Measurements from ENCODE around the gene CASTOR2. TPM values are rescaled to one million over a fixed set of nuclear protein-coding genes. Genes with fewer than 3 reads are reported as not detected.
"Not testable (repeated sequence)": the region's sequence is repeated elsewhere in the genome, so short reads cannot be mapped to it uniquely, and the experiment has no call there.

Gene CASTOR2
- total and polyA plus RNA-seq, 4 donors = 0.76 to 6.8 (median 4.1) TPM

DNA sequence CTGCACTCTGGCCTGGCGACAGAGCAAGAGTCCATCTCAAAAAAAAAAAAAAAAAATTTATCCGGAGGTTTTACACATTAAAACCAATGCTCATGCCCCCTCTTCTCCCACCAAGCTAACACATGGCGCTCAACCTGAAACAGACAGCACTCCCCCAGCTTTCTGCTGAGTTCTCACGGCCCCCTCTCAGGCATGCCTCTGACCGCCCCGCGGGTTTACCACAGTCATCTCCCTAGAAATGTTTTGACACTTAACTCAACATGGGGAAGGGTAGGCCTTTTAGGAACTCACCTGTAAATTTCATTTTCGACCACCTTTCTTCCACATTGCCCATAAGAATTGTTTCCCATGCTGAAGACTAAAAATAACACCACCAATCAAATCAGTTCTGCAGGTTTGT is 99.8 kb downstream of the CASTOR2 start:
- no peaks in the 10 kb centered on the region for H3K27me3 ChIP-seq (ENCODE audit: control insufficient read depth in 3 of 3, insufficient read depth in 3 of 3, low read length in 2 of 3)
- H3K36me3 ChIP-seq (ENCODE audit: control insufficient read depth in 4 of 4, insufficient read depth in 4 of 4, low read length in 4 of 4) = peaks cover 22 to 55% (median 37%) of the 10 kb centered on the region in 4 donors
- 90 to 92% methylated on average over 8 of the region's 8 CpGs for WGBS, 2 donors
- no peaks in the 10 kb centered on the region for H3K9me3 ChIP-seq (ENCODE audit: control insufficient read depth in 4 of 4, insufficient read depth in 3 of 4, low read length in 3 of 4)
- DNase-seq (no peak), ATAC-seq (ENCODE audit: insufficient read depth, low FRiP score) (no peak)
- no peak overlapping the region for H3K9ac ChIP-seq (ENCODE audit: insufficient read depth in 1 of 2, low read length in 2 of 2)
- TF ChIP-seq, protein P1, sequence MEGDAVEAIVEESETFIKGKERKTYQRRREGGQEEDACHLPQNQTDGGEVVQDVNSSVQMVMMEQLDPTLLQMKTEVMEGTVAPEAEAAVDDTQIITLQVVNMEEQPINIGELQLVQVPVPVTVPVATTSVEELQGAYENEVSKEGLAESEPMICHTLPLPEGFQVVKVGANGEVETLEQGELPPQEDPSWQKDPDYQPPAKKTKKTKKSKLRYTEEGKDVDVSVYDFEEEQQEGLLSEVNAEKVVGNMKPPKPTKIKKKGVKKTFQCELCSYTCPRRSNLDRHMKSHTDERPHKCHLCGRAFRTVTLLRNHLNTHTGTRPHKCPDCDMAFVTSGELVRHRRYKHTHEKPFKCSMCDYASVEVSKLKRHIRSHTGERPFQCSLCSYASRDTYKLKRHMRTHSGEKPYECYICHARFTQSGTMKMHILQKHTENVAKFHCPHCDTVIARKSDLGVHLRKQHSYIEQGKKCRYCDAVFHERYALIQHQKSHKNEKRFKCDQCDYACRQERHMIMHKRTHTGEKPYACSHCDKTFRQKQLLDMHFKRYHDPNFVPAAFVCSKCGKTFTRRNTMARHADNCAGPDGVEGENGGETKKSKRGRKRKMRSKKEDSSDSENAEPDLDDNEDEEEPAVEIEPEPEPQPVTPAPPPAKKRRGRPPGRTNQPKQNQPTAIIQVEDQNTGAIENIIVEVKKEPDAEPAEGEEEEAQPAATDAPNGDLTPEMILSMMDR (IDR thresholded peaks at IDR 0.05; ENCODE audit: control extremely low read depth, extremely low read depth) = no peak
- H3K4me3 ChIP-seq = no peak overlapping the region
- no peak overlapping the region for H3K27ac ChIP-seq (ENCODE audit: low read depth in 1 of 2, low read length in 1 of 2)
- H3K4me1 ChIP-seq (ENCODE audit: control insufficient read depth in 5 of 5, insufficient read depth in 5 of 5, low read length in 5 of 5) = no peaks in the 10 kb centered on the region

DNA sequence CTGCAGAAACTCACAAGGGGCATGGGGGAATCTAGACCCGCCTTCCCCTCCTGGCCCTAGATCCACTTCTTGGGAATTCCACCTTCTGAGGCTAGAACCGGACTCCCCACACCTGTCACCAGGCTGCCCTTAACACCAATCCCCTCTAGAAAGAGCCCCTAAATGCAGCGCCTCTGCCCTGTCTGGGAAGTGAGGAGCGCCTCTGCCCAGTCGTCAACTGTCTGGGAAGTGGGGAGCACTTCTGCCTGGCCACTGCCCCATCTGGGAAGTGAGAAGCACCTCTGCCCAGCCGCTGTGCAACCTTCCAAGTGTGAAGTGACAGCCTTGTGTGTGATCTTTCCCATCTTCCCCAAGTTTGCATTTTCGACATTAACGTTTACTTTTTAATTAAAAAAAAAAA is 100.3 kb downstream of the CASTOR2 start:
- WGBS, 2 donors = 95 to 96% methylated on average over 8 of the region's 8 CpGs
- Histone ChIP-seq H3K9me3 (ENCODE audit: control insufficient read depth in 4 of 4, insufficient read depth in 3 of 4, low read length in 3 of 4) (no peaks in the 10 kb centered on the region), H3K4me3 (no peak overlapping the region), H3K27me3 (ENCODE audit: control insufficient read depth in 3 of 3, insufficient read depth in 3 of 3, low read length in 2 of 3) (no peaks in the 10 kb centered on the region), H3K9ac (ENCODE audit: insufficient read depth in 1 of 2, low read length in 2 of 2) (no peak overlapping the region), H3K4me1 (ENCODE audit: control insufficient read depth in 5 of 5, insufficient read depth in 5 of 5, low read length in 5 of 5) (no peaks in the 10 kb centered on the region), H3K36me3 (ENCODE audit: control insufficient read depth in 4 of 4, insufficient read depth in 4 of 4, low read length in 4 of 4) (peaks cover 21 to 57% (median 36%) of the 10 kb centered on the region in 4 donors), H3K27ac (ENCODE audit: low read depth in 1 of 2, low read length in 1 of 2) (no peak overlapping the region)
- no peak for ATAC-seq (ENCODE audit: insufficient read depth, low FRiP score)
- DNase-seq = no peak
- TF ChIP-seq, protein P1 (IDR thresholded peaks at IDR 0.05; ENCODE audit: control extremely low read depth, extremely low read depth) = no peak

DNA sequence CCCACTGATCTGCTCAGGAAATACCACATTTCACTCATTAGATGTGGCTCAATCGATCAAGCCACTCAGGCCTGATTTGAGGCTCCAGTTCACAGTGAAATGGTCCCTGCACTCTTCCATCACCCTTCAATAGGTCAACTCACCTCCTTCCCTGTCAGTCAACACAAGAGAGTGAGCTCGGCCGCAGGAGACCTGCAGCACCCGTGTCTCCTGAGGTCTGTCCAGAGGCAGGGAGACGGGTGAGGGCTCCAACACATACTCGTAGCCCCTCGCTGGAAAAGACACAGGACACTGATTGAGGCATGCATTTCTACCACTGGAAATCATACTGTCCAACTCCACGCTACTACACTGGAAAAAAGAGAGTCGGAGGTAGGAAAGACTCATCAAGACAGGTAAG is 102.0 kb downstream of the CASTOR2 start:
- H3K9ac ChIP-seq (ENCODE audit: insufficient read depth in 1 of 2, low read length in 2 of 2) = no peak overlapping the region
- H3K27ac ChIP-seq (ENCODE audit: low read depth in 1 of 2, low read length in 1 of 2) = no peak overlapping the region
- H3K4me3 ChIP-seq = no peak overlapping the region
- ATAC-seq (ENCODE audit: insufficient read depth, low FRiP score) (no peak), DNase-seq (no peak)
- no peaks in the 10 kb centered on the region for H3K4me1 ChIP-seq (ENCODE audit: control insufficient read depth in 5 of 5, insufficient read depth in 5 of 5, low read length in 5 of 5)
- TF ChIP-seq, protein P1 (IDR thresholded peaks at IDR 0.05; ENCODE audit: control extremely low read depth, extremely low read depth) = no peak
- peaks cover 11 to 43% (median 25%) of the 10 kb centered on the region in 4 donors for H3K36me3 ChIP-seq (ENCODE audit: control insufficient read depth in 4 of 4, insufficient read depth in 4 of 4, low read length in 4 of 4)
- no peaks in the 10 kb centered on the region for H3K27me3 ChIP-seq (ENCODE audit: control insufficient read depth in 3 of 3, insufficient read depth in 3 of 3, low read length in 2 of 3)
- WGBS, 2 donors = 94 to 99% methylated on average over 9 of the region's 9 CpGs
- H3K9me3 ChIP-seq (ENCODE audit: control insufficient read depth in 4 of 4, insufficient read depth in 3 of 4, low read length in 3 of 4) = no peaks in the 10 kb centered on the region

DNA sequence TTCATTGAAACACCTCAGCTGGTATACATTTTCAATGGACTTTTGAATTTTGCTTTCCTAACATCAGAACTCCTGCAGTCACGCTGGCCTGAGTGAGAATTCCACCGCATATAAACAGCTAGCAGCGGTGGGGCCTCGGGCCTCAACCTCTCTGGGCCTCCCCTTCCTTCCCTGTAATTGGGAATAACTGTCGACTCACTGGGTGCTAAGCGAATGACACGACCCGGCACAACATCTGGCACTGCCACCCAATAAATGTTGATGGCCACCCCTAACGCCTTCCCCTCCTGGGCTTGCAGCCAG is 108.4 kb downstream of the CASTOR2 start:
- Histone ChIP-seq H3K9ac (ENCODE audit: insufficient read depth in 1 of 2, low read length in 2 of 2) (peak overlapping the region; percentile 74 to 90), H3K4me3 (peak overlapping the region; percentile 91), H3K9me3 (ENCODE audit: control insufficient read depth in 4 of 4, insufficient read depth in 3 of 4, low read length in 3 of 4) (no peaks in the 10 kb centered on the region), H3K4me1 (ENCODE audit: control insufficient read depth in 5 of 5, insufficient read depth in 5 of 5, low read length in 5 of 5) (peaks cover 0 to 9% (median 4%) of the 10 kb centered on the region in 5 donors), H3K27me3 (ENCODE audit: control insufficient read depth in 3 of 3, insufficient read depth in 3 of 3, low read length in 2 of 3) (no peaks in the 10 kb centered on the region), H3K27ac (ENCODE audit: low read depth in 1 of 2, low read length in 1 of 2) (peak overlapping the region; percentile 89 to 99), H3K36me3 (ENCODE audit: control insufficient read depth in 4 of 4, insufficient read depth in 4 of 4, low read length in 4 of 4) (peaks cover 0 to 10% (median under 1%) of the 10 kb centered on the region in 4 donors)
- ATAC-seq (ENCODE audit: insufficient read depth, low FRiP score) (no peak), DNase-seq (peak in 1 of 3 donors; percentile 68)
- 5 to 9% methylated on average over 9 of the region's 9 CpGs for WGBS, 2 donors
- TF ChIP-seq, protein P1 (IDR thresholded peaks at IDR 0.05; ENCODE audit: control extremely low read depth, extremely low read depth) = no peak

DNA sequence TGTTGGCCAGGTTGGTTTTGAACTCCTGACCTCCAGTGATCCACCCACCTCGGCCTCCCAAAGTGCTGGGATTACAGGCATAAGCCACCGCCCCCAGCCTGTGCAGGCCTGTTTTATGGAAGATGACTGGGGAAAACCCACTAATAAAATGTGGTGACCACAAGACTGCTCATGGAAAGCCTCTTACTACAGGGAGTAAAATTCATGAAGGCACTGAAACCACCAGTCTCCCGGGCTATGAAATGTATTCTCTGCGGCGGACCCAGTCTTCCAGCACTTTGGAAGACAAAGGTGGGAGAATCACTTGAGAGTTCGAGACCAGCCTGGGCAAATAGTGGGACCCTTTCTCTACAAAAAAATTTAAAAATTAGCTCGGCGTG is 109.7 kb downstream of the CASTOR2 start:
- DNase-seq; H3K9me3 ChIP-seq (ENCODE audit: control insufficient read depth in 4 of 4, insufficient read depth in 3 of 4, low read length in 3 of 4); H3K27me3 ChIP-seq (ENCODE audit: control insufficient read depth in 3 of 3, insufficient read depth in 3 of 3, low read length in 2 of 3); H3K36me3 ChIP-seq (ENCODE audit: control insufficient read depth in 4 of 4, insufficient read depth in 4 of 4, low read length in 4 of 4); ATAC-seq (ENCODE audit: insufficient read depth, low FRiP score); H3K4me1 ChIP-seq (ENCODE audit: control insufficient read depth in 5 of 5, insufficient read depth in 5 of 5, low read length in 5 of 5); H3K4me3 ChIP-seq: not testable (repeated sequence)
- Histone ChIP-seq H3K27ac (ENCODE audit: low read depth in 1 of 2, low read length in 1 of 2) (peak overlapping the region; percentile 76 to 99), H3K9ac (ENCODE audit: insufficient read depth in 1 of 2, low read length in 2 of 2) (peak overlapping the region in 1 of 2 donors; percentile 81)
- WGBS, 2 donors = 85 to 90% methylated on average over 6 of the region's 8 CpGs
